NK-92 (cell line): ENCODE measurements around the gene MINDY3.

Source experiments
- DNase-seq: peaks from one replicate; lab custom pipeline; 2025; ENCODE audit not compliant: unreplicated experiment; lab: John Stamatoyannopoulos, UW

MINDY3 gene

GRCh38 chr10:15808204-15808797 lies 52.0 kb downstream of the MINDY3 start:
- no peak for DNase-seq

GRCh38 chr10:15805395-15806058 lies 54.8 kb downstream of the MINDY3 start:
- DNase-seq = no peak

- DNase-seq = no peak
These were observed 56.2 kb downstream of the MINDY3 start for GRCh38 chr10:15804109-15804508.

DNA sequence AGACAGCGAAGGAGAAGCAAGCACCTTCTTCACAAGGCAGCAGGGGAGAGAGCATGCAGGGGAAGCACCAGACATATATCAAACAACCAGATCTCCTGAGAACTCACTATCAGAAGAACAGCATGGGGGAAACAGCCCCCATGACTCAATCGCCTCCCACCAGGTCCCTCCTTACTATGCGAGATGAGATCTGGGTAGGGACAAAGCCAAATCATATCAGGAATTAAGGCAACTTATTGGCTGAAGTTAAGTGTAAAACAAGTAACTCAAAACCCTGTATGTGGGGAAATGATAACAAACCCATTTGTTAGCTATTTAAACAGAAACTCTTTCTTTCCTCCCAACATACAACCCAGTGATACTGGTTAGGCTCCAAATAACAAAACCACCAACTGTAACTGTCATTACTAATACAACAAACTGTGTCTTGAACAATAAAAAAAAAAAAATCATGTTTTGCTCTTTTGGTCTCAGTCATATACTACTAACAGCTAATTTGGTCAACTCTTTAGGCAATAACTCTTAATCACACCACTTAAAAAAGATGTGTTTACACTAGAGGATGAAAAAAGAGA lies 57.8 kb downstream of the MINDY3 start:
- DNase-seq = no peak

GRCh38 chr10:15801641-15802040 lies 58.7 kb downstream of the MINDY3 start:
- DNase-seq = no peak

DNA sequence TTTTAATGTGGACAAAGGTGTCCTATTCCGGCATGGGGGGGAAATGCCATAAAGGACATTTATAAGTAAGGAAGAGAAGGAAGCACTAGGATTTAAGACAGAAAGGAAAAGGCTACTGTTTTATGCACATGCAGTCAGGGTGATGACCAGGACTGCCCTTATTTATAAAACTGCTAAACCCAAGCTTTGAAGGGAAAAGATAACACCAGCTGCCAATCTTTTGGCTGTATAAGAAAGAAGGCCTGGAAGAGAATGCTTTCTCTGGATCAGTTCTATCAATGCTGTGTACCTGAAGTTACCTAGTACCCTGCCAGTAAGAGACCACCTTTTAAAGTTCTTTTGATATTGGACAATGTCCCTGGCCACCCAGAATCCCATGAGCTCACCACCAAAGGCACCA lies 59.2 kb downstream of the MINDY3 start:
- DNase-seq = no peak

- no peak for DNase-seq
These were observed 63.0 kb downstream of the MINDY3 start for GRCh38 chr10:15797346-15797745.

GRCh38 chr10:15796762-15797161 lies 63.5 kb downstream of the MINDY3 start:
- no peak for DNase-seq

GRCh38 chr10:15796098-15796759 lies 64.1 kb downstream of the MINDY3 start:
- DNase-seq = no peak

GRCh38 chr10:15795036-15795792 lies 65.1 kb downstream of the MINDY3 start:
- no peak for DNase-seq

DNA sequence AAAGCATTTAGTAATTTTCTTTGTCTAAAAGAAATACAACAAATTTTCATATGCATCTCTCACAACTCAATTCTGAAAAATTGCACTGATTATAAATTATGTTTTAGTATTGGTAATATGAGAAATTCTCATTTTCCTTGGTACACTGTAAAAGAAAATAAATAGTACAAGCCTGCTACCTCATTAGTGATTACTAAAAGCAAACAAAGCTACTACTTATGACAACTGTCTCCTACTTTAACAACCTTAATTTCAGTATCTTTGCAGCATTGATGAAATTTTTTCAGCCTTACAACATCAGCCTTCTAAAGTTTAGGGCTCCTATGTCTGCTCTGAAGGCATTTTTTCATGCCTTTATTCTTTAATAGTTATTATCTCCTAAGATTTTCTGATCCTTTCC lies 65.7 kb downstream of the MINDY3 start:
- no peak for DNase-seq

- no peak for DNase-seq
These were observed 66.6 kb downstream of the MINDY3 start for GRCh38 chr10:15793664-15794063.

DNA sequence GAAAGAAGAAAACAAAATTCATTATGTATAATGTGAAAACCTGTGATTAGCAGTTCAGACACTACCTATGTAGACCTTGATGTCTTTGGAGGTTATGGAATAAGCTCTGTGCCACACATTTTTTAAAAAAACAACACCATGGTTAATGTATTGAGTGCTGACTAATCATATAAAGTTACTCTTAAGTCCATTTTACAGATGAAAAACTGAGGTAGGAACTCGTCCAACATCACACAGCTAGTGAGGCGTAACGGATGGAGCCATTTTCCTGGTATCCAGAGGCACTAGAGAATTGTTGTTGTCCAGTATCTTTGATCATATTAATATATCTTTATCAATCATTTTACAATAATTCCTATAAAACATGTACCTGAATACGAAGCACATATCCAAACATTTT lies 67.5 kb downstream of the MINDY3 start:
- no peak for DNase-seq

DNA sequence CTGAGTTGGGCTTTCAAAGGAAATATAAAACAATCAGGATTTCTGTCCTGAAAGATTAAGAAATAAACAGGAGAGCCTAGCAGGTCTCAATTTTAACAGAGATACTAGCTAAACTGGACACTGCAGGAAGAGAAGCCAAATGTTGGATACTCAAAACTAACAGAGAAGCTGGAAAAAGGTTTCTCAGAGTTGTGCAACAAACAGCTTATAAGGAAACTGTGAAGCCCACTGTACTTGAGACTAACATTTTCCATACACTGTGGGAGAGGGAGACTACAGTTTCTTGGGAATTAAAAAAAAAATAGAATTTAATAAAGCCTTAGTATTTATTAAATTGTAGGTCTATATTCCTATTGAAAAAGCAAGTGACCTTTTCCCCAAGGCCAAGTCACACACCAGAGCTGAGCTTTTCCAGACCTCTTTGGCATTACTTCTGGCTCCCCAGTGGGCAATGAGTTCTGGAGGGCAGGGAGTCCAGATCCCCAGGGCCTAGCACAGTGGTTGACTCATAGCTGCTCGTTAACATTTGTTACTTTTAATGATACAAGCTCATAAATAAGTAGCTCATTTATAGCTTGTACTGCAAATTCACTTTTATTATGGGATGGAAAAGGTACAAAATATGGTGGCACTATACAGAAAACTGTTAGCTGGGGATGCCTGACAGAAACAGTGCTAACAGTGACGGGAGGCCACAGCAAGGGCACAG lies 68.3 kb downstream of the MINDY3 start:
- DNase-seq = no peak

GRCh38 chr10:15789793-15790525 lies 70.3 kb downstream of the MINDY3 start:
- no peak for DNase-seq

DNA sequence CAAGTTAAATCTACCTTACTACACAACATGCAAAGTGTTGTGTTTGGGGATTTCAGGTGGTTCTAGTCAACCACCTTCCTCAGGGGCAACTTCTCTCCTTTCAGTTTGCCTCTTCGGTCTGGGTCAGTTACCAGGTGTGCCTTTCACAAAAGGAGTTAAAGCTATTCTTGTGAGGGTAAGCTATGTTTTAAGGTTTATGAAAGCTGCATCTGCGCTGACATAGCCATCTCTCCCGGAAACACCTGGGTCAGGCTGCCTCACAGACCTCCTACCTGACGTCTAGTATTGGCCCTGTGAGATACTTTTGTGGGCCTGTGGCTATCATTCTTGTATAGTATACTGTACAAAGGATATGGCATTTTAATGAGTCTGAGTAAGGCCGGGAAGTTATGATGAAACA lies 72.9 kb downstream of the MINDY3 start:
- no peak for DNase-seq

DNA sequence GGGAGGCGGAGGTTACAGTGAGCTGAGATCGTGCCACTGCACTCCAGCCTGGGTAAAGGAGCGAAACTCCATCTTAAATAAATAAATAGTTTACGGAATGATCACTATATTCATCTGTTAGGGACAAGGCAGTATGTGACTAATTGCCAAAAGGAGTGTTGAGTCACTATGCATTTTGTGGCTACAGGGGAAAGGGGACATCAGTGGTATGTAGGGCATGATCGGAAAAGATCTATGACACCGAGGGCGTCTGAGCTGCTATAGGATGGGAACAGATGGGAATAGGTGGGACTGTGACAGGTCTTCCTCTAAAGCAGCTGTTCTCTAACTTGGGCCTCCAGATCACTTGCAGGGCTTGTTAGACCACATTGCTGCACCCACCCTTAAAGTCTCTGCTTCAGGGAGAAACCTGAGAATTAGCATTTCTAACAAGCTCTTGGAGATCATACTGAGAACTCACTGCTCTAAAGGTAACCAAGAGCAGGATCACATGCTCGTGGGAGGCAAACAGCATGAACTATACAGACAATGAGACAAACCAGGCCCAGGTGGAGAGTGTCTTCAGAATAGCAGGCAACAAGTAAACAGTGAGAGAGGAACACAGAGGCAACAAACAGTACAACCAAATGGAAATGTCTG lies 75.5 kb downstream of the MINDY3 start:
- no peak for DNase-seq

DNA sequence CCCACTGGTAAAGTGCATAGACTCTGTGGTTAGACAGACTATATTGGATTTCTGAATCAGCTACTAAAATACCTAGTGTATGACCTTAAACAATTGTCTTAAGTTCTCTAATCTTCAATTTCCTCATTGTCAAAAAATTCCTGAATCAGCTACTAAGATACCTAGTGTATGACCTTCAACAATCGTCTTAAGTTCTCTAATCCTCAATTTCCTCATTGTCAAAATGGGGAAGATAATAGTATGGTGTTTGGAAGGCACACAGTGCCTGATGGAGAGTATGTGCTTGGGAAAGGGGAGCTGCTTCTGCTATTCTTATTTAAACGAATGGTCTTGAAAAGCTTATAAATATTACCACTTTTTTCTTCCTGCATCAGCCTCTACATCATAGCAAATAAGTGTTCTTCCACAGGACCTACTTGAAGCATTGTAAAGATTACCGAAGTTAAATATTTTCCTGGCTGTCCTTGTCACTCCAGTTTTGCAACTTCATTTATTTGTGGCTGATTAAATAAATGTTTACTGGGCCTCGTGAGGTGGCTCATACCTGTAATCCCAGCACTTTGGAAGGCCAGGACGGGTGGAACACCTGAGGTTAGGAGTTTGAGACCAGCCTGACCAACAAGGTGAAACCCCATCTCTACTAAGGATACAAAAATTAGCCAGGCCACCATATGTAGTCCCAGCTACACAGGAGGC lies 76.2 kb downstream of the MINDY3 start:
- no peak for DNase-seq

GRCh38 chr10:15782851-15783250 lies 77.5 kb downstream of the MINDY3 start:
- no peak for DNase-seq
